Rectal smooth muscle tissue (tissue), 1 donor: ENCODE results near the gene ATP6V1A.
"Not testable (repeated sequence)": the region's sequence is repeated elsewhere in the genome, so short reads cannot be mapped to it uniquely, and the experiment has no call there.

ENCODE experiments used
- H3K27ac ChIP-seq: one replicate; pipeline ENCODE4 v1.7.0; 2013; ENCODE audit warnings: low read depth, low read length, inconsistent platforms
- H3K27me3 ChIP-seq: one replicate; pipeline ENCODE4 v1.7.0; 2013; ENCODE audit warnings: low read length; ENCODE audit not compliant: control insufficient read depth, insufficient read depth
- H3K36me3 ChIP-seq: one replicate; pipeline ENCODE4 v1.7.0; 2013; ENCODE audit warnings: low read length; ENCODE audit not compliant: control insufficient read depth, insufficient read depth
- H3K4me1 ChIP-seq: one replicate; pipeline ENCODE4 v1.7.0; 2013; ENCODE audit warnings: low read length; ENCODE audit not compliant: control insufficient read depth, insufficient read depth
- H3K4me3 ChIP-seq: one replicate; pipeline ENCODE4 v1.7.0; 2013; ENCODE audit warnings: low read length
- H3K9ac ChIP-seq: one replicate; pipeline ENCODE4 v1.7.0; 2013; ENCODE audit warnings: low read length

ATP6V1A gene

DNA sequence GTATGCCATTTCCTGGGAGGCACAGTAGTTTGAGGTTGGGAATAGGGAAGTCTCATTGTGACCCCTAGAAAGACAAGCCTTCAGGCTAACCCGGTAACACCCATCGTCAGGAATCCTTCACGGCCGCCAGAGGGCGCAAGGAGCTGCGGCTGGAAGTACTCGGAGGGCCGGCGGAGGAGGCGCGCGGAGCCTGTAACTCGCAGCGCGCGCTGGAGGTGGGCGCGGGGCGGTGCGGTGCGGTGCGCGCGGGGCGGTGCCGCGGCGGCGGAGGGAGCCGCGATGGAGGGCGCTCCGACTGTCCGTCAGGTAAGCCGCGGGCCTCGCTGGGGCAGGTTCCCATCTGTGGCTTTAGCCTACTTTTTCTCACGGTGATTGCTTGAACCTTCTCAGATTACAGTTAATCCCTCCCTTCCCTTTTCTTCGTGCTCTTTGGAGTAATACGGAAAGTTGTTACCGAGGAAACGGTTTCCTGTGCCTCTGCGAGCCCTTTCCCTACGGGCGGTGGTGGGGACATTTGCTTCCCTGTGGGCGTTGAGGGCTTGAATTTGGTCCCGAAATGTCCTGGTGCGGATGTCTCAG is 91.9 kb downstream of the ATP6V1A start, which contains the start of gene GRAMD1C:
Gene GRAMD1C (plus strand): TSS at position 158 of the 579 bp plus-strand sequence. CDS start 122 bp downstream, at position 280.
- no peak within 1 kb of the TSS for H3K27ac ChIP-seq
- no peaks in the 10 kb centered on the region for H3K27me3 ChIP-seq
- H3K4me1 ChIP-seq = no peaks in the 10 kb centered on the region
- H3K4me3 ChIP-seq = peak within 1 kb of the TSS; percentile 81
- no peak within 1 kb of the TSS for H3K9ac ChIP-seq
- no peaks in the 10 kb centered on the region for H3K36me3 ChIP-seq

DNA sequence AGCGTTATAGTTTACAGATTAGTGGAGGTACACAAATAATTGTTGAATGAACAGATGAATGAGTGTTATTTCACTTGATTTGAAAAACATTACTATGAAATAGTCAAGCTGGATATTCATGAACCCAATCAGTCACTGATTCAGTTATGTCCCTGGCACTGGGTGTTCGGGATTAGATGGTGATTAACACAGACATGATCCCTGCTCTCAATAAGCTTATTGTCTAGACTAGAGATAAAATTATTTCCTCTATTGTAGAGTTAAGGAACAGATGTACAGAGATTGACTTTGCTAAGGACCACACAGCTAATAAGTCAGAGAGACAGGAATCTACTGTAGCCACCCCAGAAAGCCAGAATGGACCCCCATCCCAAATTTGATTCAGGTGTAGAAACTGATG is 92.7 kb downstream of the ATP6V1A start:
- Histone ChIP-seq H3K4me3 (no peak overlapping the region), H3K36me3 (no peaks in the 10 kb centered on the region), H3K9ac (no peak overlapping the region)

DNA sequence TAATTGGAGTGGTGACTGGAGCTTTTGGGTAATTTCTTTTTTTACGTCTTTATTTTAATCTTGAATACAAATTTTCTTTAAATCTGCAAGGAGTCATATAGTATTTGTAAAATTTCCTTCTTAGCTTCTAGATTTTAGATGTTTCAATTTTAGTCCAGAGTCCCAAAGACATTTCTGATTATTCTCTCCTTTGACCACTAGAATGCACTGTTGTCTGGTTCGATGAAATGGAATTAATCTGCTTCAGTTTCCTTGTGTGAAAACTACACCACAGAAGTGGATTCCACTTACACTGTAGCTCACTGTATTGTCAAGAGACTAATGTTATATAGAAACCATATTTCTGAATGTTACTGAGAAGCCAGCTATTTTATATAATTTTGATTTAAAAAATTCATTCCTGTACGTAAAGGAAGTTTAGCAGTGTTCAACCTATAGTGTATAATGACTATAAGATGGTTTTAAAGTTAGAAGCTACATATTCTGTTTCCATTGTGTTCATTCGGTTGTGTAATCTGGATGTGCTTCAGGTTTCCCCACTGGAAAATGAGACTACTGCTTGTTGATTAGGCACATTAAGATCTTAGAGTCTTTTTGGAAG is 97.9 kb downstream of the ATP6V1A start:
- no peak overlapping the region for H3K4me3 ChIP-seq

More for the DNA sequence above, 92.7 kb downstream of the ATP6V1A start:
- Histone ChIP-seq H3K4me1 (no peaks in the 10 kb centered on the region), H3K27me3 (no peaks in the 10 kb centered on the region), H3K27ac (no peak overlapping the region)

DNA sequence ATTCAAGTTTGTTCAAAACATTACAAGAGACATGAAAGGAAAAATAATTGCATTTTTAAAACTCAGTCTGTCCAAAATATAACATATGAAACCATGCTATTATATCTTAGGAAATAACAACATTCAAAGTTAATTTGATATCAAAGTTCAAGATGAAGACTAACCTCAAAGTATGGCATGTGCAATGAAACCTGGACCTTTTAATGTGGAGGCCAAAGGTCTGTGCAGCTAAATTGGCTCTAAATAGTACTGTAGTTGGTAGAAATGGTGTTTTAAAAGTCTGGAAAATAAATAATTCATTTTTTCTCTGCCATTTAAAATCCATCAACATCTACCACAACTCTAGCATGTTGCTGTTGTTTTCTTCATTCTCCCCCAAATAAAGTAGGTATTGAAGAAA is 100.4 kb downstream of the ATP6V1A start:
- Histone ChIP-seq H3K36me3 (no peaks in the 10 kb centered on the region), H3K27ac (no peak overlapping the region), H3K9ac (no peak overlapping the region), H3K4me1 (no peaks in the 10 kb centered on the region), H3K27me3 (no peaks in the 10 kb centered on the region), H3K4me3 (no peak overlapping the region)

More for the DNA sequence above, 97.9 kb downstream of the ATP6V1A start:
- Histone ChIP-seq H3K36me3 (no peaks in the 10 kb centered on the region), H3K9ac (no peak overlapping the region), H3K4me1 (no peaks in the 10 kb centered on the region), H3K27ac (no peak overlapping the region), H3K27me3 (no peaks in the 10 kb centered on the region)

DNA sequence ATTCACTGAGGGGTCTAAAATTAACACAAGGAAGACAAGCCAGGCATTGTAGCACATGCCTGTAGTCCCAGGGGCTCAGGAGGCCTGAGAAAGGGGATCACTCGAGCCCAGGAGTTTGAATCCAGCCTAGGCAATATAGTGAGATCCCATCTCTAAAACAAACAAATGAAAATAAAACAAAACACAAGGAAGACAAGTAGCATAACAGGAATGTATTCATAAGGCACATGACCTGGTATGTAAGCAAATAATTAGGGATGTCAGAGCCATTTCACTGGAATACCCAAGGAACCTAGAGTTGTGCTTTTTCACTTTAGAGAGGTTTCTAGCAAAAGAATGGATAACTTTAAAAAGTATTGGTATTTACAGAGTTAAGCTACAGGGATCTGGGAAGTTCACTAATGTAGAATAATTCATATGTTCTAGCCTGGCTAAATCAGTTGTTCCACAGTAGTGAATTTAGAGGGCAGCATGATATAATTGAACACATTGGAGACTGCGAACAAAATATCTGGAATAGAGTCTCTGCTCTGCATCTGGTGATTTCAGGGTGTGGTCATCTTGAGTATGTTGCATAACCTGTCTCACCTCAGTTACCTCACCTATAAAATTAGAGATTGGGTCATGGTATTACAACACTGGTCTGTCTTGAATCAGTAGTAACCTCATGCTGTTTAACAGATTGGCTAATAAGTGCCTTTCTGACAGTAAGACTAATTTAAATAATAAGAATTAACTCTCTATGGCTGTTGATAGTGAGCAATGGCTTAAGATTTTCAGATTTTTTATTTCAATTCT is 101.0 kb downstream of the ATP6V1A start:
- Histone ChIP-seq H3K9ac (no peak overlapping the region), H3K27ac (no peak overlapping the region), H3K4me3 (no peak overlapping the region)

DNA sequence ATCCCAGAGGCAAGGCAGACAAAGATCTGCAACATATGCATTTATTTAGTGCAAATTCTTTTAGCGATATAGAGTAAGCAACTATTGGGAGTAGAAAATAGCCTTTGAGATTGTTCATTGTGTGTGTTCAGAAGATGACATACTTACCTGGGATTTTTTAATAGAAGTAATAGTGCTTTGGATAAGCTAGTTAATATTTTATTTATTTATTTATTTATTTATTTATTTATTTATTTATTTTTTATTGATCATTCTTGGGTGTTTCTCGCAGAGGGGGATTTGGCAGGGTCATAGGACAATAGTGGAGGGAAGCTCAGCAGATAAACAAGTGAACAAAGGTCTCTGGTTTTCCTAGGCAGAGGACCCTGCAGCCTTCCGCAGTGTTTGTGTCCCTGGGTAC is 102.2 kb downstream of the ATP6V1A start:
- H3K4me3 ChIP-seq, H3K9ac ChIP-seq, H3K36me3 ChIP-seq, H3K27ac ChIP-seq, H3K4me1 ChIP-seq, H3K27me3 ChIP-seq: not testable (repeated sequence)

More for the DNA sequence above, 101.0 kb downstream of the ATP6V1A start:
- Histone ChIP-seq H3K36me3 (no peaks in the 10 kb centered on the region), H3K27me3 (no peaks in the 10 kb centered on the region), H3K4me1 (no peaks in the 10 kb centered on the region)

DNA sequence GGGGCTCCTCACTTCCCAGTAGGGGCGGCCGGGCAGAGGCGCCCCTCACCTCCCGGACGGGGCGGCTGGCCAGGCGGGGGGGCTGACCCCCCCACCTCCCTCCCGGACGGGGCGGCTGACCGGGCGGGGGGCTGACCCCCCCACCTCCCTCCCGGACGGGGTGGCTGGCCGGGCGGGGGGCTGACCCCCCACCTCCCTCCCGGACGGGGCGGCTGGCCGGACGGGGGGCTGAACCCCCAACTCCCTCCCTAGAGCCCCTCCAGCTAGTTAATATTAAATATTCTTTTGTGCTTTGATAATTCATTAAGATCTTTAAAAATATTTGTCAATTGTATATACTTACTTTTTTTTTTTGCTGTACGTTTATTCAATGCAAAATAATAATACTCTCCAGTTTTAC is 103.0 kb downstream of the ATP6V1A start:
- not testable (repeated sequence) for H3K27me3 ChIP-seq, H3K4me3 ChIP-seq, H3K27ac ChIP-seq, H3K36me3 ChIP-seq, H3K4me1 ChIP-seq, H3K9ac ChIP-seq

DNA sequence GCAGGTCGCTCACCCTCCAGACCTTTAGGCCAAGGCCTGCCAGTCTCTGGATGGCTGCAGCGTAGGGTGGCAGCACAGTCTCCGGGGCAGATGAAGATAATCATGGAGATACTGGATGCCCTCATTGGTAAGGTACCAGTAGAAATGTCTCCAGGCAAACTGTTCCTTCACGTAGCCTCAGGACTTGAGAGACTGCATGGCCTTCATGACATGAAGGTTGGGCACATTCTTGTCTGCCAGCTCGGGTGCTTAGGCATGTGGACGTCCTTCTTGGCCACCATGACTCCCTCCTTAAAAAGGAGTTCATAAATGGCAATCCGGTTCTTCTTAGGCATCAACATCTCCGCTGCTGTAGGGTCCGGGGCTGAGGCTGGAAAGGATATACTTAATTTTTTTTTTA is 103.6 kb downstream of the ATP6V1A start:
- H3K9ac ChIP-seq, H3K27me3 ChIP-seq, H3K36me3 ChIP-seq, H3K4me1 ChIP-seq, H3K27ac ChIP-seq, H3K4me3 ChIP-seq: not testable (repeated sequence)

DNA sequence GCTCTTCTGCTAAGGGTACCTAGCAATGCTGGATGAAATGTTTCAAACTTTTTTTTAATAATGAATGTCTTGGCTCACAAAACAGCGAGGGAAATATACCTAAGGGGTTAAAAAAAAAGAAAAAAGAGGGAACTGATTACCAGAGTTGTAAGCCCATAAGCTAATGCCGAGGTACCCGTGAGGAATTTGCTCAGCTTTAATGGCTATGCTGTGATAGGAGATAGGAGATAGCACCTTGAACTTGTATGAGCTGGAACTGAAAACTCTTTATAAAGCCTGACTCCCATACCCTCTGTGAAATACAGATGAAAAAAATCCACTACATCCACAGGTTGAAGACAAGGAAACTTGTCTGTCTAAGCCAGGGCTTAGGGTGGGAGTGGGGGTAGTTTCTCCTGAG is 105.7 kb downstream of the ATP6V1A start:
- Histone ChIP-seq H3K27ac (no peak overlapping the region), H3K9ac (no peak overlapping the region), H3K36me3 (no peaks in the 10 kb centered on the region), H3K4me1 (no peaks in the 10 kb centered on the region), H3K4me3 (no peak overlapping the region), H3K27me3 (no peaks in the 10 kb centered on the region)
